Endothelial cell of umbilical vein (primary cell): Measurements from ENCODE around the gene RSPO3. TPM values are rescaled to one million over a fixed set of nuclear protein-coding genes. Genes with fewer than 3 reads are reported as not detected.

Source experiments
- BruUV-seq: library from RNA; stranded (reverse); fragments of 400-500 nt; replicated peaks from 2 replicates; lab custom pipeline; 2021; lab: Mats Ljungman, UMichigan
- CTCF ChIA-PET: fragments of 300-600, 350-600 bp; sonication (Branson Sonifier 250); formaldehyde crosslinking; loops from one replicate; lab custom pipeline; 2021; ENCODE audit warnings: antibody characterized with exemption, inconsistent platforms; lab: Charles Lee
- POLR2A ChIA-PET: fragments of 300-600, 350-600 bp; sonication (Branson Sonifier 250); formaldehyde crosslinking; loops from one replicate; lab custom pipeline; 2021; ENCODE audit warnings: antibody characterized with exemption, inconsistent platforms; lab: Charles Lee
- DNase-seq: peaks from one replicate; pipeline ENCODE4 v3.0.0-alpha.2; 2011; ENCODE audit warnings: low read depth, low spot score
- FAIRE-seq: peaks from 2 replicates; lab custom pipeline; 2011; peaks lifted over from hg19 to GRCh38; lab: Jason Lieb, UNC
- H2AFZ ChIP-seq: 2 replicates; pipeline ENCODE4 v1.6.0; 2012; ENCODE audit warnings: low read depth, low read length, control low read depth, inconsistent platforms
- H3K27ac ChIP-seq: 2 replicates; pipeline ENCODE4 v1.5.1; 2011; ENCODE audit warnings: low read depth, mild to moderate bottlenecking, control low read depth, low read length, moderate library complexity; ENCODE audit not compliant: insufficient read depth
- H3K27me3 ChIP-seq, 2 experiments: 2 replicates each; pipeline versions ENCODE4 v1.6.0 to v1.6.1; 2011; ENCODE audit warnings: low read length in 2 of 2, mixed read lengths in 1 of 2; ENCODE audit not compliant: control insufficient read depth in 2 of 2, insufficient read depth in 2 of 2
- H3K36me3 ChIP-seq, 2 experiments: 2 replicates in 1 of 2; 3 replicates in 1 of 2; pipeline ENCODE4 v1.5.1; 2011; ENCODE audit warnings: low read length in 2 of 2, mild to moderate bottlenecking in 1 of 2, moderate library complexity in 1 of 2; ENCODE audit not compliant: control insufficient read depth in 2 of 2, insufficient read depth in 2 of 2; ENCODE audit errors: extremely low read depth in 1 of 2
- H3K4me1 ChIP-seq: 3 replicates; pipeline ENCODE4 v1.5.1; 2011; ENCODE audit warnings: mild to moderate bottlenecking, low read length; ENCODE audit not compliant: control insufficient read depth, insufficient read depth; ENCODE audit errors: extremely low read depth
- H3K4me2 ChIP-seq: 2 replicates; pipeline ENCODE4 v1.6.1; 2011; ENCODE audit warnings: low read length, control low read depth, mixed read lengths; ENCODE audit not compliant: insufficient read depth
- H3K4me3 ChIP-seq, 3 experiments: fragments of 200-600 bp in 1 of 3; sonication (generic), shearing (Covaris generic) in 1 of 3; replicated peaks in 1 of 3; 2 replicates each; pipeline ENCODE4 v1.5.1; 2011 to 2016; ENCODE audit warnings: control low read depth in 3 of 3, low read length in 3 of 3, mild to moderate bottlenecking in 2 of 3, inconsistent platforms in 1 of 3, low read depth in 1 of 3, moderate library complexity in 1 of 3; ENCODE audit not compliant: insufficient read depth in 1 of 3
- H3K79me2 ChIP-seq: 2 replicates; pipeline ENCODE4 v1.6.0; 2012; ENCODE audit warnings: low read length, inconsistent platforms; ENCODE audit not compliant: control insufficient read depth, insufficient read depth
- H3K9ac ChIP-seq: replicated peaks from 2 replicates; pipeline ENCODE3; 2011; ENCODE audit warnings: low read length, control low read depth; ENCODE audit not compliant: insufficient read depth; ENCODE audit errors: extremely low read depth
- H3K9me1 ChIP-seq: replicated peaks from 3 replicates; pipeline ENCODE4 v1.6.0; 2011; ENCODE audit warnings: mild to moderate bottlenecking, low read length; ENCODE audit not compliant: control insufficient read depth, insufficient read depth; ENCODE audit errors: extremely low read depth
- H3K9me3 ChIP-seq: replicated peaks from 2 replicates; pipeline ENCODE4 v1.5.1; 2012; ENCODE audit warnings: low read length, inconsistent platforms; ENCODE audit not compliant: control insufficient read depth, insufficient read depth
- H4K20me1 ChIP-seq: replicated peaks from 2 replicates; pipeline ENCODE3; 2011; ENCODE audit warnings: mild to moderate bottlenecking, low read length; ENCODE audit not compliant: control insufficient read depth, insufficient read depth; ENCODE audit errors: extremely low read depth
- EZH2 ChIP-seq: IDR thresholded peaks from 2 replicates; pipeline ENCODE4 v1.6.1; 2012; ENCODE audit warnings: borderline replicate concordance, low read depth, mild to moderate bottlenecking, moderate library complexity, low read length, inconsistent platforms; ENCODE audit not compliant: severe bottlenecking
- FOS ChIP-seq: IDR thresholded peaks from 2 replicates; pipeline ENCODE4 v1.6.1; 2011; ENCODE audit warnings: mild to moderate bottlenecking, low read length, moderate library complexity, borderline replicate concordance; ENCODE audit not compliant: insufficient read depth
- GATA2 ChIP-seq: IDR thresholded peaks from 2 replicates; pipeline ENCODE4 v1.7.0; 2011; ENCODE audit warnings: low read depth, mild to moderate bottlenecking, moderate library complexity, mixed read lengths, low read length; ENCODE audit not compliant: insufficient read length, insufficient read depth
- JUN ChIP-seq: IDR thresholded peaks from 2 replicates; pipeline ENCODE4 v1.6.1; 2011; ENCODE audit warnings: borderline replicate concordance, low read depth; ENCODE audit not compliant: insufficient read length, insufficient read depth
- MYC ChIP-seq: IDR thresholded peaks from one replicate; pipeline ENCODE4 v1.6.1; 2011; ENCODE audit warnings: mild to moderate bottlenecking, low read depth, low read length
- POLR2A ChIP-seq: IDR thresholded peaks from 2 replicates; pipeline ENCODE4 v1.6.1; 2012; ENCODE audit warnings: low read depth, mild to moderate bottlenecking, control low read depth, low read length
- POLR2AphosphoS5 ChIP-seq: IDR thresholded peaks from 2 replicates; pipeline ENCODE4 v1.6.1; 2012; ENCODE audit warnings: low read depth, mild to moderate bottlenecking, control low read depth, low read length, moderate library complexity; ENCODE audit not compliant: insufficient read depth
- dilution Hi-C: fragments of 300-500 bp; cut with MboI; formaldehyde crosslinking; loops from one replicate; pipeline ENCODE4 v1.15.0; 2019; ENCODE audit warnings: low sequenced_read_pairs; ENCODE audit not compliant: extremely low pct_ligation_motif_present
- intact Hi-C: fragments of 100-400 bp; cut with micrococcal nuclease; formaldehyde crosslinking; loops from one replicate; pipeline ENCODE4 v1.10.0; 2022
- polyA plus RNA-seq, 4 experiments: library from polyadenylated mRNA; depleted of rRNA in 3 of 4; stranded (reverse) in 3 of 4; unstranded in 1 of 4; fragments of >200 nt; gene quantifications; 2 replicates each; pipeline versions ENCODE4 v1.2.1 to v1.2.3, GENCODE V29; 2011 to 2012; ENCODE audit warnings: missing spikeins in 1 of 4
- total RNA-seq: library from RNA; stranded (reverse); gene quantifications from 2 replicates; pipeline ENCODE4 v1.2.3, GENCODE V29; 2021
- TF ChIP-seq, protein P1 (sequence below): IDR thresholded peaks from 2 replicates; pipeline ENCODE4 v1.6.1; 2011; ENCODE audit not compliant: insufficient read depth, insufficient read length
- TF ChIP-seq, protein P2 (sequence below), 2 donors: IDR thresholded peaks; 1 replicate in 1 of 2; 2 replicates in 1 of 2; pipeline ENCODE4 v1.5.1; 2011; ENCODE audit warnings: low read length in 2 of 2, mild to moderate bottlenecking in 2 of 2, moderate library complexity in 2 of 2, control low read depth in 1 of 2, inconsistent platforms in 1 of 2, low read depth in 1 of 2; ENCODE audit not compliant: insufficient read depth in 1 of 2; ENCODE audit errors: extremely low read depth in 1 of 2

RSPO3 gene
- total and polyA plus RNA-seq, 2 donors (not counting 3 experiments of a cell fraction or from before 2014, with no cell fraction given): 1.8 to 11.1 TPM

DNA sequence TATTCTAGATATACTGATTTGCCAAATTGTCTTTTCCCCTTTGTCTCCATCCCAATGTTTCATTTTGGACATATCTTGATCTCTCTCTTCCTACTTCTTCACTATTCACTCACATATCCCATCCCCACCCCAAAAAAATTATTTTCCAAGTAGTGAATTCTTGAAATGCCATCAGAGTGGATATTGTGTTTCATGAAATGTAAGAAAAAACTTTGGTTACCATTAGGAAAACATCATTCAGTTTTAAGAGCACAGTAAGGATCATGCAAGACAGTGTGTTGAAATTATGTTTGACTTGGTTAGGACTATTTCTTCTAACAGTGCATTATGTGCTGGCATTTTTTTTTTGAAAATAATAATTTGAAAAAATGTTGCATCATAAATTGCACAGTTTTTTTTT lies 5.7 kb downstream of the RSPO3 start:
- Histone ChIP-seq H3K4me3 (no peak overlapping the region), H3K79me2 (no peaks in the 10 kb centered on the region), H3K9me3 (no peaks in the 10 kb centered on the region), H3K9me1 (no peaks in the 10 kb centered on the region), H3K9ac (no peak overlapping the region), H3K27me3 (no peaks in the 10 kb centered on the region), H2AFZ (no peak overlapping the region), H3K4me2 (no peak overlapping the region), H3K4me1 (peaks cover 17% of the 10 kb centered on the region), H4K20me1 (no peaks in the 10 kb centered on the region), H3K27ac (no peak overlapping the region), H3K36me3 (no peaks in the 10 kb centered on the region)
- ChIA-PET POLR2A (no interaction called here), CTCF (interaction anchor here (1.0 to 2.8 kb wide), 5 partner anchors 10 to 1091 kb away, joined by 3 to 32 read pairs (median 4); partner anchors contain the start of gene RNF146)
- dilution Hi-C loops (no loop called here), intact Hi-C loops (loop anchor here (5.0 kb wide), 2 partner anchors 413 to 782 kb away; partner anchors contain the start of gene CENPW)
- no peak for FAIRE-seq
- DNase-seq: no peak
- no TSS peak for BruUV-seq
- TF ChIP-seq POLR2A (no peak), JUN (no peak), GATA2 (no peak), FOS (no peak)
- TF ChIP-seq, protein P1, sequence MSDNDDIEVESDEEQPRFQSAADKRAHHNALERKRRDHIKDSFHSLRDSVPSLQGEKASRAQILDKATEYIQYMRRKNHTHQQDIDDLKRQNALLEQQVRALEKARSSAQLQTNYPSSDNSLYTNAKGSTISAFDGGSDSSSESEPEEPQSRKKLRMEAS: no peak

DNA sequence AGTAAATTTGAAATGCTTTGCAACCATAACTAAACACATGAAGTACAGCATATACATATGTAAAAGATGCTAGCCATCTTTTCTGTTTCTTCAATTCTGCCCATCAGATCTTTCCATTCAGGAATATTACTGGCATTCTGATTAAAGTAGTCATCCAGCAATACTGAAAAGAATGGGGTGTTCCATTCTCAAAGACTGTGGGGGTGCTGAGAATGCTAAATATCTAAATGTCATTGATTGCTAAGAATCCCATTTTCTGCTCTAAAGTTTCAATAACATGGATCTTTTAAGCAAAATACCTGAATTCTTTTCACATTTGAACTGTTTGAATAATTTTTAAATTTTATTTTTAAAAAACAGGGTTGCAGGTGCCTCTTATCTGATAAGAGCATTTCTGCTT lies 6.2 kb downstream of the RSPO3 start:
- Histone ChIP-seq H4K20me1 (no peaks in the 10 kb centered on the region), H3K79me2 (no peaks in the 10 kb centered on the region), H2AFZ (no peak overlapping the region), H3K9me1 (no peaks in the 10 kb centered on the region), H3K27ac (no peak overlapping the region), H3K36me3 (no peaks in the 10 kb centered on the region), H3K4me2 (no peak overlapping the region), H3K4me1 (peaks cover 16% of the 10 kb centered on the region), H3K9me3 (no peaks in the 10 kb centered on the region), H3K4me3 (no peak overlapping the region), H3K27me3 (no peaks in the 10 kb centered on the region), H3K9ac (no peak overlapping the region)
- TF ChIP-seq EZH2: no peak
- TF ChIP-seq MYC: no peak
- TF ChIP-seq, protein P2, sequence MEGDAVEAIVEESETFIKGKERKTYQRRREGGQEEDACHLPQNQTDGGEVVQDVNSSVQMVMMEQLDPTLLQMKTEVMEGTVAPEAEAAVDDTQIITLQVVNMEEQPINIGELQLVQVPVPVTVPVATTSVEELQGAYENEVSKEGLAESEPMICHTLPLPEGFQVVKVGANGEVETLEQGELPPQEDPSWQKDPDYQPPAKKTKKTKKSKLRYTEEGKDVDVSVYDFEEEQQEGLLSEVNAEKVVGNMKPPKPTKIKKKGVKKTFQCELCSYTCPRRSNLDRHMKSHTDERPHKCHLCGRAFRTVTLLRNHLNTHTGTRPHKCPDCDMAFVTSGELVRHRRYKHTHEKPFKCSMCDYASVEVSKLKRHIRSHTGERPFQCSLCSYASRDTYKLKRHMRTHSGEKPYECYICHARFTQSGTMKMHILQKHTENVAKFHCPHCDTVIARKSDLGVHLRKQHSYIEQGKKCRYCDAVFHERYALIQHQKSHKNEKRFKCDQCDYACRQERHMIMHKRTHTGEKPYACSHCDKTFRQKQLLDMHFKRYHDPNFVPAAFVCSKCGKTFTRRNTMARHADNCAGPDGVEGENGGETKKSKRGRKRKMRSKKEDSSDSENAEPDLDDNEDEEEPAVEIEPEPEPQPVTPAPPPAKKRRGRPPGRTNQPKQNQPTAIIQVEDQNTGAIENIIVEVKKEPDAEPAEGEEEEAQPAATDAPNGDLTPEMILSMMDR (IDR thresholded peaks at IDR 0.05; ENCODE audit: extremely low read depth in 1 of 2, insufficient read depth in 1 of 2, low read depth in 1 of 2, low read length in 2 of 2): no peak
- no peak for TF ChIP-seq POLR2AphosphoS5
- TF ChIP-seq POLR2A: no peak
- no peak for TF ChIP-seq JUN
- TF ChIP-seq, protein P1: no peak
- no peak for TF ChIP-seq FOS
- no peak for TF ChIP-seq GATA2
- BruUV-seq: no TSS peak
- CTCF ChIA-PET: interaction anchor here (1.1 to 1.8 kb wide), 3 partner anchors 10 to 1091 kb away, joined by 3 to 5 read pairs (median 4); partner anchors contain the start of gene RNF146
- intact Hi-C loops: loop anchor here (5.0 kb wide), 2 partner anchors 413 to 782 kb away; partner anchors contain the start of gene CENPW
- no peak for DNase-seq
- dilution Hi-C loops: no loop called here
- FAIRE-seq: no peak
- POLR2A ChIA-PET: no interaction called here
